LNCAP (cell line): ENCODE results near the gene AFAP1L2.

Experiments
- TF ChIP-seq, protein P1 (sequence below): fragments of 450-650 bp; IDR thresholded peaks from 2 replicates; pipeline ENCODE4 v1.5.1; 2017; ENCODE audit warnings: mild to moderate bottlenecking

The AFAP1L2 gene

DNA sequence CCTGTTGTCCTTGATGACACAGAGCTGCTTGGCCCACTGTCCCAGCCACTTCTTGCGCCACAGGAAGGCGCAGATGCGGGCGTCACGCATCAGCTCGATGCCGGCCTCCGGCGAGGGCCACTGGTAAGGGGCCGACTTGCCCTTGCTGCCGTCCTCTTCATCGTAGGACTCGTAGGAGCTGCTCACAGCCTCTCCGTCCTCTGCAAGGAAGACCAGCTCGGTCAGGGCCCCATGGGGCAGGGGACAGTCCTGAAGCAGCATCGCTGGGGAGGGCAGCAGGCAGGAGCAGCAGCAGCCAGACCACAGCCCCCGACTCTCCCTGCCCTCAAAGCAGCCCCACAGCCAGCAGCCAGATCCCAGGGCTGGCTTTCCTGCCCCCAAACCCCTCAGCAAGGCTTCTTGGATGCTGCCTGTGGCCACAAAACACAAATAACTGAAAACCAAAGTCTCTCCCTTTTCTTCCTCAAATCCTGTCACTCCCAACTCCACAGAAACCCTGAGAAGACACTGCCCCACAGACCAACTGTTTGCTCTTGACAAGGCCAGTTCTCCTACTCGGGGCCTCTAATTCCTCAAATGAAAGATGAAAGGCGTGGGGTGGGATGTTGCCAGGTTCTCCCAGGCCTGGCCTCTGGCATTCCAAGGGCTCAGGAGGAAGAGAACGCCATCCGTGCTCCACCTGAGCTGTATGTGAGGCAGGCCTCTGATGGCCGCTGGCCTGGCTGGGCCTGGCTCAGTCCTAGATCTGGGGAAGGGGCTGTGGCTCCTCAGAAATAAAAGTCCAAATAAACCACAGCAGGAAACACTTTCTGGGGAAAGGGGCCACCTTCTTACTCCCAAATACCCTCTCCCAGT lies 88.5 kb downstream of the AFAP1L2 start:
- TF ChIP-seq, protein P1, sequence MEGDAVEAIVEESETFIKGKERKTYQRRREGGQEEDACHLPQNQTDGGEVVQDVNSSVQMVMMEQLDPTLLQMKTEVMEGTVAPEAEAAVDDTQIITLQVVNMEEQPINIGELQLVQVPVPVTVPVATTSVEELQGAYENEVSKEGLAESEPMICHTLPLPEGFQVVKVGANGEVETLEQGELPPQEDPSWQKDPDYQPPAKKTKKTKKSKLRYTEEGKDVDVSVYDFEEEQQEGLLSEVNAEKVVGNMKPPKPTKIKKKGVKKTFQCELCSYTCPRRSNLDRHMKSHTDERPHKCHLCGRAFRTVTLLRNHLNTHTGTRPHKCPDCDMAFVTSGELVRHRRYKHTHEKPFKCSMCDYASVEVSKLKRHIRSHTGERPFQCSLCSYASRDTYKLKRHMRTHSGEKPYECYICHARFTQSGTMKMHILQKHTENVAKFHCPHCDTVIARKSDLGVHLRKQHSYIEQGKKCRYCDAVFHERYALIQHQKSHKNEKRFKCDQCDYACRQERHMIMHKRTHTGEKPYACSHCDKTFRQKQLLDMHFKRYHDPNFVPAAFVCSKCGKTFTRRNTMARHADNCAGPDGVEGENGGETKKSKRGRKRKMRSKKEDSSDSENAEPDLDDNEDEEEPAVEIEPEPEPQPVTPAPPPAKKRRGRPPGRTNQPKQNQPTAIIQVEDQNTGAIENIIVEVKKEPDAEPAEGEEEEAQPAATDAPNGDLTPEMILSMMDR, result no peak

DNA sequence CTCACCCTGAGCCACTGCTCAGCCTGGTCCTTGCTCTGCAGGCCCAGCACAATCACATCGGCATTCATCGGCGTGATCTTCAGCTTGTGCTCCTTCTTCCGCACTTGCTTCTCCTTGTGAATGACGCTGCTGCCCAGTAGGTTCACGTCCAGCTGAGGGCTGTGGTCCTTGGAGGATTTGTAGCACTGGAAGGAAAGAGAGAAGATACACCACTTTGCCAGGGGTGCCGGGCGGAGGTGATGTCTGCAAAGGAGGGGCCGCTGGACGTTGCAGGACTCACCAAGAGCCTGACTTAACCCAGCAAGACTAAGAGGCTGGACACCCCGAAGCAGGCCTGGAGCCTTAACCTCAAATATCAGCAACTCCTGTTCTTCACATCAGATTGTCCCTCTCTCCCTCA lies 90.4 kb downstream of the AFAP1L2 start:
- TF ChIP-seq, protein P1, result no peak

DNA sequence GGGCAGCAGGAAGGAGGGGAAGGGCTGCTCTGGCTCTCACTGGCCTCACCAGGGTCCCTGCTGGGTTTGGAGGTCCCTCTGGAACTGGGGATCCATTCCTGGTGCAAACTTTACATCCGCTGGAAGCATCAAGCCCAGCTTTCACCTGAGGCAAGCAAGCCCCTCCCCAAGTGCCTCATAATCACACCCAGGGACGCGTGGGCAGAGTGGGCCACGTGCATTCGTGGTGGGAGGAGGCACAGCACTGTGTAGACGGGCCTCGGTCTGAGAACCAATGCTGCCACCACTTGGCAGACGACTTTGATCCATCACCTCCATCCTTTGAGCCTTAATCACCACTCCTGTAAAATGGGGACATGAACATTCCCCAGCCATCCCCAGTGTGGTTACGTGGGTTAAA lies 91.2 kb downstream of the AFAP1L2 start:
- TF ChIP-seq, protein P1, result no peak

DNA sequence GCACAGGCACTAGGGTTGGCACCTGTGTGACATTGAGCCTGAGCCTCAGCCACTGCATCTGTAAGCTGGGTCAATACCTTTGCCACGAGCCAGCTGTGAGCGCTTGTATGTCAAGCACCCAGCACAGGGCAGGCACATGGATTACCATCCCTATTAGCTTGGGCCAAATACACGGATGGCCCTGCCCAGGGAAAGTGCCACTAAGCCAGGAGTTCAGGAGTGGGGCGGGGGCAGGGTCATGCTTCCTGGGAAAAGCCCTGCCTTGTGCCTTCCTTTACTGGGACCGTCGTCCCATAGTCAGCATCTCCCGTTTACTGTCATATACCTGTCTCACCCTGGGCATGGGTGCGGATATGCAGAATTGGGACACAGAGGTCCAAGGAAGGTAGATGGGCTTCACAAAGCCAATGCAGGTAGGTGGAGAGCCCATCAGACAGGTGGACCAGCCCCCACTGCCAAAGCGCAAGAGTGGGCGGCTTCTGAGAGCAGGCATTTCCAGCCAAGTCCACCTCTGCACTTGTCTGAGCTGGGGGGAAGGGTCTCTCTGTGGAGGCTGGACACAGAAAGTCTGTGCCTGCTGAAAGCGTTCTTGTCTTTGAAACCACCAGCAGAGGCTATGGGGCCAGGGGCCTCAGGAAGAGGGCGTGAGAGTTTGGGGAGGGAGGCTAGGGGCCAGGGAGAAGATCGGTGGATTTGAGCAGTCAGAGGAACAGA lies 92.6 kb downstream of the AFAP1L2 start:
- TF ChIP-seq, protein P1, result no peak

DNA sequence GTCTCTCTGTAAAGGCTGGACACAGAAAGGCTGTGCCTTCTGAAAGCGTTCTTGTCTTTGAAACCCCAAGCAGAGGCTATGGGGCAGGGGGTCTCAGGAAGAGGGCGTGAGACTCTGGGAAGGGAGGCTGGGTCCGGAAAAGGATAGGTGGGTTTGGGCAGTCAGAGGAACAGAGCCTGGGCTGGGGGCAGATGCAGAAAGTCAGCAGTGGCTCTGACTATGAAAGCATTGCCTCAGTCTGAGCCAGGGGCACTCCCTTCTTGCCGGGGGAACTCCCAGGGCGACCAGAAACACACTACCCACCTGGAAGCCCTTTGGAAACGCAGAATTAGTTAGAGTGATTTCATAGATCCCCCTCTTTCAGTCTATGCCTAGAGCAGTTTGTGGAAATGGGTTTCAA lies 93.3 kb downstream of the AFAP1L2 start:
- TF ChIP-seq, protein P1, result no peak

DNA sequence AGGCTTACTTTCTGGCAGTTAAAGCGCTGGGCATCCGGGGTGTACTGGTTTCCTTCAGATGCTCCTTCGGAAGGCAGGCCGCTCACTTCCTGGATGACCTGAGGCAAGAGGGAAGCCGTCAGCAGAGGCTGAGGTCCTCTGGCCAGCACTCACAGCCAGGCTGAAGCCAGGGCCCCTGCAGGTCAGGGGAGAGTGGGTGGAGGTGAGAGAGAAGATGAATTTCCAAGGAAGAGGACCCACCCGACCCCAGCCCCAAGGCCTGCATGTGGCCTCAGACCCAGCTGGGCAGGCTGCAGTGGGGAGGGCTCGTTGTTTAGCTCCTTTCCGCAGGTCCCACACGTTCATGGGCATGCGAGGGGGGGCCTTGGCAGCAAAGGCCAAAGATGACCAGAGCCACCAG lies 94.0 kb downstream of the AFAP1L2 start:
- TF ChIP-seq, protein P1, result no peak

DNA sequence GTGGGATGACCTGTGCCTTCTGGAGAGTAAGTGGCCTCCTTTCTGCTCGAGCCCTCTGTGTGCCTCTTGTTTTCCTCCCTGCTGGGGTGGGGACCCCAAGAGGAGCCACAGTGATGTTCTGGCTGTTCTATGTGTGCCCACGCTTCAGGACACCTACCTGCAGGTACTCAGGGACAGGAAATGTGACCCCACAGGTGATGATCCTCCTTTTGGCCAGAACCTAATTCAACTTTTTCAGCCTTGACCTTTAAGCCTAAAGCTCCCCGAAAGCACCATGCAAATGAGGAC lies 95.0 kb downstream of the AFAP1L2 start:
- TF ChIP-seq, protein P1, result no peak
